GM18907 (cell line): Measurements from ENCODE around the gene ZNF407.
A peak's percentile ranks its signal among the peaks of the same experiment; 100 is the strongest.
"Not testable (repeated sequence)": the region's sequence is repeated elsewhere in the genome, so short reads cannot be mapped to it uniquely, and the experiment has no call there.

Source experiments
- ATAC-seq: cut with Tn5 transposase; IDR thresholded peaks from one replicate; pipeline ENCODE4 v1.9.1; 2021; ENCODE audit warnings: mild to moderate bottlenecking, moderate library complexity; ENCODE audit not compliant: unreplicated experiment

ZNF407 gene

GRCh38 chr18:74951165-74951760, 353.6 kb downstream of the ZNF407 start:
- peak; percentile 82 for ATAC-seq

- ATAC-seq = no peak
Measured at GRCh38 chr18:74957588-74958224, 360.0 kb downstream of the ZNF407 start.

- ATAC-seq = no peak
Measured at GRCh38 chr18:74959216-74959615, 361.5 kb downstream of the ZNF407 start.

GRCh38 chr18:74961596-74961995, 363.9 kb downstream of the ZNF407 start:
- no peak for ATAC-seq

- peak; percentile 95 for ATAC-seq
Measured at GRCh38 chr18:74963820-74964446, 366.3 kb downstream of the ZNF407 start.

GRCh38 chr18:74965682-74966081, 368.0 kb downstream of the ZNF407 start:
- ATAC-seq = no peak

- ATAC-seq = no peak
Measured at GRCh38 chr18:74967438-74967837, 369.8 kb downstream of the ZNF407 start.

GRCh38 chr18:74967979-74968378, 370.3 kb downstream of the ZNF407 start:
- ATAC-seq = no peak

- ATAC-seq = not testable (repeated sequence)
Measured at GRCh38 chr18:74971358-74971757, 373.7 kb downstream of the ZNF407 start.

- ATAC-seq = not testable (repeated sequence)
Measured at GRCh38 chr18:74971776-74972175, 374.1 kb downstream of the ZNF407 start.

- no peak for ATAC-seq
Measured at GRCh38 chr18:74972354-74972753, 374.7 kb downstream of the ZNF407 start.

GRCh38 chr18:74975001-74975400, 377.3 kb downstream of the ZNF407 start:
- no peak for ATAC-seq

GRCh38 chr18:74976331-74976909, 378.8 kb downstream of the ZNF407 start:
- ATAC-seq = no peak

- ATAC-seq = no peak
Measured at GRCh38 chr18:74977041-74977440, 379.4 kb downstream of the ZNF407 start.

- ATAC-seq = no peak
Measured at GRCh38 chr18:74980669-74981068, 383.0 kb downstream of the ZNF407 start.

GRCh38 chr18:74981476-74981875, 383.8 kb downstream of the ZNF407 start:
- ATAC-seq = no peak

- ATAC-seq = no peak
Measured at GRCh38 chr18:74982946-74983635, 385.4 kb downstream of the ZNF407 start.

- ATAC-seq = no peak
Measured at GRCh38 chr18:74989134-74989533, 391.5 kb downstream of the ZNF407 start.

GRCh38 chr18:74990563-74991081, 393.0 kb downstream of the ZNF407 start:
- no peak for ATAC-seq

- peak; percentile 87 for ATAC-seq
Measured at GRCh38 chr18:74994502-74995418, 397.1 kb downstream of the ZNF407 start.
